GM19372 (cell line): Measurements from ENCODE around the gene SPACDR.

ENCODE experiments used
- ATAC-seq: cut with Tn5 transposase; IDR thresholded peaks from one replicate; pipeline ENCODE4 v1.9.1; 2021; ENCODE audit warnings: mild to moderate bottlenecking, low read depth, moderate library complexity; ENCODE audit not compliant: unreplicated experiment

SPACDR gene

DNA sequence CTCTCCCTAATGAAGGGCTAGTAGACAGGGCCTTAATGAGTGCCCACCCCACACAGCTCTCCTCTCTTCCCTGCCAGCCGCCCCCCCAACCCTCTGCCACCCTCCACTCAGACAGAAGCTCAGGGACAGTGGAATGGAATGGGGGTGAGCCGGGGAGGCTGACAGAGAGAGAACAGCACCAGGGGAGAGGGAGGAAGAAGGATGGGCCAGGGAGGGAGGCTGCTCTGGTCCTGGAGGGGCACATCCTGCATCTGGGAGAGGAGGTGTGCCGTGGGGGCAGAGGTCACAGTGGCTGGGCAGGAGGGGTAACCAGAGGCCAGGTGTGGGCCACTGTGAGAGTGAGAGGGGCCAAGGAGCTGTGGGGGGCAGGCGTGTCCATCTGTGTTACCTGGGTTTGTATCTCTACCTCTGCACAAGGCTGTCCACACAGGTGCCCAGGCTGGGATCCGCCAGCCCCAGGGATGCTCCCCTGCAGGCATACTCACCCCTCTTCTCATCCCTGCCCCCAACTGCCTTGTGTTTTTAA is 22.1 kb upstream of the SPACDR start:
- no peak for ATAC-seq

- ATAC-seq, result no peak
Measured at GRCh38 chr7:100485471-100485876, 21.4 kb upstream of the SPACDR start.

DNA sequence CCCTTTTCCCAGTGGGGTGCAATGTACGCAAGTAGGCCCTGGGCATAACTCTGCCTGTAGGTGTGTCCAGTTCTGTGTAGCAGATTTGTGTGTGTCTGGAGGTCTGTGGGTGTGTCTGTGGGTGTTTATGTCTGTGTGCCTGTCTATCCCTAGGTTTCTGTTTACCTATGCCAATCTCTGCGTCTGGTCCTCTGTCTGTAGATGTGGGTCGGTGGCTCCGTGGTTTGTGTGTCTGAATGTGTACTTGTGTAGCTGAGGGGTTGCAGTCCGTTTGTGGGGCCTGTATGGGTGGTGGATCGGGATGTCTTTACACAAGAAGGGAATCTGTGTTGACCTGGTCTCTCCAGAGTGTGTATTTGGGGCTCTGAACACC is 20.6 kb upstream of the SPACDR start:
- ATAC-seq, result no peak

- no peak for ATAC-seq
Measured at GRCh38 chr7:100483722-100484672, 19.9 kb upstream of the SPACDR start, which contains the start of gene NYAP1. TSS of gene NYAP1 (plus strand) at chr7:100483927. CDS start at chr7:100485312, 1,385 bp downstream.

DNA sequence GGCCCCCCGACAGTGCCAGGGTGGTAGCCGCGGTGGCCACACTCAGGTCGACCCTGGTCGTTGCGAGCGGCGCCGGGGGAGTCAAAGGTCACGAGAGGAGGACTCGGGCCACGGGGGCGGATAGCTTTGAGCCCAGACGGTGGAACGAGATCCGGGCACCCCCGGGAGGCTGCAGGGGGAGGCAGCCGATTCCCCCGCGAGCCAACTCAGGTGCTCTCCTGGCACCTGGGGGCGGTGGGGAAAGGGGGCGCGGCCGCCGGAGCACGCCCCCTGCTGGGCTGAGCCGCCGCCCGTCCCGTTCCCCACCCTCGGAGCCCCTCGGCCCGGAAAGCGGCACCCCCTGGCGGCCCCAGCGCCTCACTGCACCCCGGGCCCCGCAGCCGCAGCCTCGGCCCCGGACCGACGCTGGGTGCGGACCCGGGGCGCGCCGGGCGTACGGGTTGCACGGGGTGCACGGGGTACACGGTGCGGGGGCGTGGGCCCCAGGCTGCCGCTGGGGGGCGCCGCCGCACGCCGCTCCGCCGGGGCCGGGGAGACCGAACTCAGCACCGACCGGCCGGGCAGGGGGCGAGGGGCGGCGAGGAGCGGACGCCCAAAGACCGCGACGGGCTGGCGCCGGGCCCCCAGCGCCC is 19.1 kb upstream of the SPACDR start:
- no peak for ATAC-seq

DNA sequence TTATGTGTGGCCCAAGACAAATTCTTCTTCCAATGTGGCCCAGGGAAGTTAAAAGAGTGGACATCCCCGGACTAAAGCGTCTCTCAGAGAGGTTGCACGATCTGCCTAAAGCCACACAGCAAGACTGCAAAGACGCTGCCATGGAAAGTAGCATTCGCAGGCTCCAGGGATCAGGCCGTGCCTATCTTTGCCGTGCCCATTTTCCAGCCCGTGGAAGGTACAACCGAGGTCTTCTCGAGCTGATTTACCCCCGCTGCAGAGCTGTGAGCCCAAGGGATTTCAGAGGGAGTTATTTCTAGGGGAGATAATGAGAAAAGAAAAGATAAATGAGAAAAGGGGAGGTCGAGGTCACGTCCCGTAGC is 18.6 kb upstream of the SPACDR start:
- no peak for ATAC-seq

GRCh38 chr7:100481466-100481865 is 17.4 kb upstream of the SPACDR start:
- no peak for ATAC-seq

DNA sequence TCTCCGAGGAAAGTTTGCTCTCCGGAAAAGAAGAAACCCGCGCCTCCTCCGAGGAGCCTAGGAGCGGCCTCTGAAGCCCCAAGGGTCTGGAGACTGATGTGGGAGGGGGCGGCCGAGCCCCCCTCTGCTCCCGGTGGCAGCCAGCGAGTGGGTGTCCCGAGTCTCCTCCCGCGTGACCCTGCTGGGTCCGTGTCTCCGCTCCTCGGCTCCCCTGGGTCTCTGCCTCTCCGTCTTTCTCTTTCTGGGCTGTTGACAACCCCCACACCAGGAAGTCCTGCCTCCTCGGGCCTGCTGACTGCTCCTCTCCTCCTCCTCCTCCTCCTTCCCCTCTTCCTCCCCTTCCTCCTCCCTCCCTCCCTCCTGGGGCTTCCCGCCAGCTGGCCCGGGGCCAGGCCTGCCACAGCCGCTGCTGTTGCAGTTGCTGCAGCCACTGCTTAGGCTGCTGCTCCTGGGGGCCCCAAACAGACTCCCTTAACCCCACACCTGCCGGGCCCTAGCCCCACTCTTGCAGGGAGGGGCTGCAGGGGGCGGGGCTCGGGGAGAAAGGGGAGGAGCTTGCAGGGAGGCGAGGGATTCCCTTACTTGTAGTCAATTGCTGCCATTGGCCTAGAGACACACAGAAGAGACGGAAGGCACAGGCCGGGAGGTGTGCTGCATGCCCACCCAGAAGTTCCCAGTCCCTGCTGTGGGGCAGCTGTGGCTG is 15.0 kb upstream of the SPACDR start, which contains the start of gene TSC22D4:
Gene TSC22D4 (minus strand): TSS at position 257 of the 703 bp plus-strand sequence. CDS start 1,176 bp downstream, outside the sequence.
- ATAC-seq, result peak; percentile 50

- ATAC-seq, result no peak
Measured at GRCh38 chr7:100477871-100478267, 13.8 kb upstream of the SPACDR start.

GRCh38 chr7:100476903-100477870 is 13.1 kb upstream of the SPACDR start:
- ATAC-seq, result no peak

GRCh38 chr7:100476101-100476780 is 12.2 kb upstream of the SPACDR start:
- no peak for ATAC-seq

GRCh38 chr7:100475549-100475948 is 11.5 kb upstream of the SPACDR start:
- no peak for ATAC-seq

DNA sequence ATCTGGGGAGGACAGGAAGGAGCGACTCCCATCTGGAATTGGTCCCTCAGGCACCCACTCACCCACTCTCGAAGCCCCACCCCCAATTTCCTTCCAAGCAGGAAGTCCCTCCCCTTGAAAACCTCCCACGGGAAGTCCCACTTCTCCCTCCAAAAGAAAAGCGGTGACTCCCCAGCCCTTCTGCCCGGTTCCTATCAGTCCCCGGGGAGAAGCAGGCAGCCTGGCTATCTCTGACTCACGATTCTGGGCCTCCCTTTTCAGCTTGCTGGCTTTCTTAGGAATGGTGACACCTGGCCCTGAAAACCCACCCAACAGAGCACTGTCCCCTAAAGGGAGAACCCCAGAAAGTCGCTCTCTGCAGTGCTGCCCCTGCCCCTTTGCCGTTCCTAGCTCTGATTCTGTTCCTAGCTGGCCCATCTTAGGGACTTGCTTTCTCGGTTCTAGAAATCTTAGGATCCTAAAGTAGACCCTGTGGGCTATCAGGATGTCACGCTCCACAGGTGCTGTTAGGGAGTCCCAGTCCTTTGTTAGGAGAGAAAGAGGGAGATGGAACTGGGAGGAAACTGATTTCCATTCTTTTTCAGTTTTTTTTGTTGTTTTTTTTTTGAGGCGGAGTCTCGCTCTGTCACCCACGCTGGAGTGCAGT is 8.9 kb upstream of the SPACDR start:
- ATAC-seq, result no peak

GRCh38 chr7:100472121-100472851 is 8.2 kb upstream of the SPACDR start:
- ATAC-seq, result no peak

DNA sequence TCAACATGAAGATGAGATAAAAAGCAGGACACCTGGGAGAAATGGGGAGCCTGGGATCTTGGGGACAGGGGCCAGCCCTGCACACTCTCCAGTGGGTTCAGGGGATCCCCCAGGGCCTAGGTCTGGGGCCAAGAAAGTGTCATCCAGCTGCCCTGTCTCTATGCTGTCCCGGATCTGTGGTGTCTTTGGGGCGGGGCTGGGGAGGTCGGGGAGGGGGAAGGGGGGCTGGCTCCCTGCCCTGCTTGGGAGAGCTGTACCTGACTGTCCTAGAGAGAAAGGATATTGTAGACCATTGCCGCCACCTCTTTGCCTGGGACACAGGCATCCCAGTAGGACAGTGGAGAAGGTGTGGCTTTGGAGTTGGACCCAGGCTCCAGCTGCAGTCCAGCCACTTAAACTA is 7.0 kb upstream of the SPACDR start:
- no peak for ATAC-seq

DNA sequence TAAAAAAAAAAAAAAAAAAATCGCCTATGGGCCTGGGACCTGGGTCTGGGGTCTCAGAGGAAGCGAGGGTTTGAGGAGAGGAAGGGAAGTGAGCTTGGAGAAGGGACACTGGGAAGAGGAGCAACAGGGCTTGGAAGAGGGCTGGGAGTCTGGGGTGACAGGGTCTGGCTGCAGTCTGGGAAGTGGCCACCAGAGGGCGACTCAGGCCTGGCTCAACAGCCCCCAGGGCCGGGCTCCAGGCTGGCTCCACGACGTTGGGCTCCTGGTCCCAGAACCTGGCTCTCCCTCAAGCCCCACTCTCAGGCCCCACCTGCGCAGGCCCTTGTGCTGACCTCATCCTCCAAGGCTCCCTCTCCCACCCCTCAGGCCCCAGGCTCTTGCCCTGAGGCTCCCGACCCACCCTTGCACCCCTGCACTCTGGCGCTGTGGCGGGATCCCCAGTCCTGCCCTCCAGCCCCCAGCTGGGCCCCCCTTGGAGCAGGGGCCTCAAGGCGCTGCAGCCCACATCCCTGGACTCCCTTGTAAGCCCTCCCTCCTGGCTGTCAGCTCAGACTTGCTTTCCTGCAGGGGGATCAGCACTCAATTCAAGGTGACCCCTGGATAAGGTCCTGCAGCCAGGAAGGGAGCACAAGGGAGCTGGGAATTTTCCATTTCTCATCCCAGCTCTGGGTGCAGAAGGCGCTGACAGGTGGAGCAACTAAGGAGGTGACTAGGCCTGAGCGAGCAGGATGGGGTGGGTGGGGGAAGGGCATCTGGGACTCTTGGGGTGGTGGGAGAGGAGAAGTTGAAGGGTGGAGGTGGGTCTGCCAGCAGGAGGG is 5.4 kb upstream of the SPACDR start:
- no peak for ATAC-seq
